Esophagus squamous epithelium (tissue), 5 donors: ENCODE measurements around the gene RASGRF2. TPM values are rescaled to one million over a fixed set of nuclear protein-coding genes. Genes with fewer than 3 reads are reported as not detected.
A peak's percentile ranks its signal among the peaks of the same experiment; 100 is the strongest.

ENCODE experiments used
- DNase-seq: peaks from one replicate; lab custom pipeline; 2025; lab: John Stamatoyannopoulos, UW
- H3K27ac ChIP-seq, 4 donors: fragments of 200-600 bp; sonication (generic); one replicate each; pipeline ENCODE4 v1.5.1; 2016 to 2019; ENCODE audit warnings: mild to moderate bottlenecking in 1 of 4
- H3K27me3 ChIP-seq, 4 donors: fragments of 200-600 bp; sonication (generic); 1 replicate in 3 of 4; 2 replicates in 1 of 4; pipeline versions ENCODE4 v1.5.1 to v1.6.0; 2017 to 2021; ENCODE audit warnings: antibody characterized with exemption in 1 of 4
- H3K36me3 ChIP-seq, 3 donors: fragments of 200-600 bp; sonication (generic); one replicate each; pipeline ENCODE4 v1.5.1; 2016 to 2019
- H3K4me1 ChIP-seq, 3 donors: fragments of 200-600 bp; sonication (generic); one replicate each; pipeline ENCODE4 v1.5.1; 2017 to 2019
- H3K4me3 ChIP-seq, 4 donors: fragments of 200-600 bp; sonication (generic); 1 replicate in 3 of 4; 2 replicates in 1 of 4; pipeline ENCODE4 v1.5.1; 2016 to 2019; ENCODE audit warnings: mild to moderate bottlenecking in 2 of 4, moderate library complexity in 1 of 4
- H3K9me3 ChIP-seq, 3 donors: fragments of 200-600 bp; sonication (generic); one replicate each; pipeline ENCODE4 v1.5.1; 2016 to 2019
- POLR2A ChIP-seq, 4 donors: fragments of 450-650 bp; IDR thresholded peaks; one replicate each; pipeline ENCODE4 v1.6.1; 2017; ENCODE audit warnings: antibody characterized with exemption in 4 of 4, mild to moderate bottlenecking in 4 of 4, moderate library complexity in 3 of 4
- WGBS, 2 donors: methylation state at CpG; one replicate each; pipeline ENCODE4 v1.1.5; 2018; 5-methylcytosine and 5-hydroxymethylcytosine counted together
- intact Hi-C: fragments of 100-400 bp; cut with DNase I; formaldehyde crosslinking; loops from one replicate; pipeline ENCODE4 v1.15.0; 2022
- total RNA-seq, 4 donors: library from RNA; depleted of rRNA; stranded (reverse); fragments of >200 nt; gene quantifications; one replicate each; pipeline ENCODE4 v1.1.0, GENCODE V29; 2016
- TF ChIP-seq, protein P1 (sequence below), 6 experiments: fragments of 450-650 bp in 4 of 6; fragments of 200-600 bp in 2 of 6; sonication (generic) in 2 of 6; IDR thresholded peaks; one replicate each; pipeline ENCODE4 v1.5.1; 2016 to 2019; ENCODE audit warnings: antibody characterized with exemption in 6 of 6, mild to moderate bottlenecking in 4 of 6, moderate library complexity in 4 of 6
- donor health status: DM: yes; HTN: yes; CAD: no.

The RASGRF2 gene
- total RNA-seq, 4 donors from 2014 or later = 0.49 to 3.2 (median 0.62) TPM

DNA sequence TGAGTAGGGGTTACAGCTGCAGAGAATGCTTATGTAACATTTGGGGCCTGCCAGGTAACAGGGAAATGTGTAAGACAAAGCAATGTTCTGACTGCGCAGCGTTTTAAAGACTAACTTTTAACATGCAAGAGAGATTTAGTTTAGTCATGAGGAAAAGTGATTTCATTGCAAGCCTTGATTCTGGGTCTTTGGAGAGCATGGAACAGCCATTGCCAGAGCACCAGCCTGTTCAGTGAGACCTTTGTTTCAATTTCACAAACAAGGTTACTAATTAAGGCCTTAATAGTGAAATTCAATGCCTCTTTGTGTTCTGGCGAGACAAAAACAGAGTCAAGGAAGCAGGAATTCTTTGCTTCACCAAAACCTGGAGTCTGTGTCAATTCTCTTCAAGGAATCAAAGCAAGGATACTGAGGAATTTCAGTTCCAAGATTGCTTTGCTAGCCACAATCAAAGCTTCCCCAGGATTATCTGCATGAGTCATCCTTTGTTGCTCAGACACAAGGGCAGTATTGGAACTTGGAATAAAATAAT is 287.3 kb downstream of the RASGRF2 start:
- Histone ChIP-seq H3K36me3 (no peaks in the 10 kb centered on the region), H3K9me3 (no peaks in the 10 kb centered on the region), H3K4me3 (no peak overlapping the region), H3K27ac (peak overlapping the region in 2 of 4 donors; percentile 22 to 29), H3K27me3 (no peaks in the 10 kb centered on the region), H3K4me1 (peaks cover 0 to 38% (median 19%) of the 10 kb centered on the region in 3 donors)
- TF ChIP-seq POLR2A (IDR thresholded peaks at IDR 0.05) = no peak
- TF ChIP-seq, protein P1, sequence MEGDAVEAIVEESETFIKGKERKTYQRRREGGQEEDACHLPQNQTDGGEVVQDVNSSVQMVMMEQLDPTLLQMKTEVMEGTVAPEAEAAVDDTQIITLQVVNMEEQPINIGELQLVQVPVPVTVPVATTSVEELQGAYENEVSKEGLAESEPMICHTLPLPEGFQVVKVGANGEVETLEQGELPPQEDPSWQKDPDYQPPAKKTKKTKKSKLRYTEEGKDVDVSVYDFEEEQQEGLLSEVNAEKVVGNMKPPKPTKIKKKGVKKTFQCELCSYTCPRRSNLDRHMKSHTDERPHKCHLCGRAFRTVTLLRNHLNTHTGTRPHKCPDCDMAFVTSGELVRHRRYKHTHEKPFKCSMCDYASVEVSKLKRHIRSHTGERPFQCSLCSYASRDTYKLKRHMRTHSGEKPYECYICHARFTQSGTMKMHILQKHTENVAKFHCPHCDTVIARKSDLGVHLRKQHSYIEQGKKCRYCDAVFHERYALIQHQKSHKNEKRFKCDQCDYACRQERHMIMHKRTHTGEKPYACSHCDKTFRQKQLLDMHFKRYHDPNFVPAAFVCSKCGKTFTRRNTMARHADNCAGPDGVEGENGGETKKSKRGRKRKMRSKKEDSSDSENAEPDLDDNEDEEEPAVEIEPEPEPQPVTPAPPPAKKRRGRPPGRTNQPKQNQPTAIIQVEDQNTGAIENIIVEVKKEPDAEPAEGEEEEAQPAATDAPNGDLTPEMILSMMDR (IDR thresholded peaks at IDR 0.05) = no peak
- intact Hi-C loops = no loop called here
- DNase-seq = no peak
- 36 to 59% methylated on average over 3 of the region's 3 CpGs for WGBS, 2 donors

DNA sequence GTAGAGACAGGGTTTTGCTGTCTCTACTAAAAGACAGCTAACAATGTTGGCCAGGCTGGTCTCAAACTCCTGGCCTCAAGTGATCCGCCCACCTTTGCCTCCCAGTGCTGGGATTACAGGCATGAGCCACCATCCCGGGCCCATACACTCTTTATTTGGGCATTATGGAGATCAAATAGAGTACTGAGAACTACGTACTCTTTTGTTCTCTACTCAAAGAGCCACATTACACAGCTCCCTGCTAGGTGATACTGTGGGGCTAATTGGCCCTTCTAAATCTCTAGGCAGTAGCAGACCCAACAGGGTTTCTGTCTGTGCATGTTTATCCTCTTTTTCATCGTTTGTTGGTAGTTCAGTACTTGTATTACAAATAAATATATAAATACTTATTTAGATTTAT is 289.1 kb downstream of the RASGRF2 start:
- 78 to 86% methylated on average over 3 to 4 of the region's 4 CpGs for WGBS, 2 donors
- Histone ChIP-seq H3K4me3 (no peak overlapping the region), H3K4me1 (peaks cover 0 to 46% (median 22%) of the 10 kb centered on the region in 3 donors), H3K27ac (no peak overlapping the region), H3K27me3 (no peaks in the 10 kb centered on the region), H3K36me3 (no peaks in the 10 kb centered on the region), H3K9me3 (no peaks in the 10 kb centered on the region)
- intact Hi-C loops = no loop called here
- TF ChIP-seq POLR2A (IDR thresholded peaks at IDR 0.05) = no peak
- TF ChIP-seq, protein P1 (IDR thresholded peaks at IDR 0.05) = no peak
- DNase-seq = no peak

GRCh38 chr5:81250004-81250403 is 289.8 kb downstream of the RASGRF2 start:
- no peaks in the 10 kb centered on the region for H3K9me3 ChIP-seq
- WGBS, 2 donors = 100% methylated on average over 1 of the region's 1 CpG
- H3K27ac ChIP-seq = no peak overlapping the region
- no peak for TF ChIP-seq POLR2A (IDR thresholded peaks at IDR 0.05)
- TF ChIP-seq, protein P1 (IDR thresholded peaks at IDR 0.05) = no peak
- no peaks in the 10 kb centered on the region for H3K36me3 ChIP-seq
- no peak for DNase-seq
- H3K4me3 ChIP-seq = no peak overlapping the region
- H3K4me1 ChIP-seq = peaks cover 0 to 43% (median 22%) of the 10 kb centered on the region in 3 donors
- intact Hi-C loops = no loop called here
- no peaks in the 10 kb centered on the region for H3K27me3 ChIP-seq

DNA sequence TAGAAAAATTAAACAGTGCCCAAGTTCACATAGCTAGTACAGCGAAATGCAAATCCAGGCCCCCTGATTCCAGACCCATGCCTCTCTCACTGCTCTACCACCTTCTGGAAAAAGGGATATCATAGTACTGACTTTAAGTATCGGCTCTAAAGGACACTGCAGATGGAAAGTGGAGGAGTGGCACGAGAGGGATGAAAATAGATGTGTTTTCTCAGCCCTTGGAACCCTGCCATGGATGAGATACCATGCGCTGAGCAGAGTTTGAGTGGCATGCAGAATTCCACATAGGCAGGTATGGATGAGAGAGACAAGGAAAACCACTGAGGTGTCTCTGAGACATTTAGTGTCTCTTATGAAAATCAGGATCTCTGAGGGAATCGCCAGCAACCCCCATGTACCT is 291.8 kb downstream of the RASGRF2 start:
- no peaks in the 10 kb centered on the region for H3K36me3 ChIP-seq
- TF ChIP-seq POLR2A (IDR thresholded peaks at IDR 0.05) = no peak
- TF ChIP-seq, protein P1 (IDR thresholded peaks at IDR 0.05) = no peak
- DNase-seq = no peak
- H3K9me3 ChIP-seq = no peaks in the 10 kb centered on the region
- no peaks in the 10 kb centered on the region for H3K27me3 ChIP-seq
- intact Hi-C loops = no loop called here
- 67 to 91% methylated on average over 5 of the region's 5 CpGs for WGBS, 2 donors
- no peak overlapping the region for H3K27ac ChIP-seq
- peaks cover 0 to 23% (median 13%) of the 10 kb centered on the region in 3 donors for H3K4me1 ChIP-seq
- H3K4me3 ChIP-seq = no peak overlapping the region

GRCh38 chr5:81252904-81253303 is 292.7 kb downstream of the RASGRF2 start:
- TF ChIP-seq, protein P1 (IDR thresholded peaks at IDR 0.05) = no peak
- TF ChIP-seq POLR2A (IDR thresholded peaks at IDR 0.05) = no peak
- Histone ChIP-seq H3K27ac (no peak overlapping the region), H3K27me3 (no peaks in the 10 kb centered on the region), H3K36me3 (no peaks in the 10 kb centered on the region), H3K4me1 (peaks cover 0 to 14% (median 5%) of the 10 kb centered on the region in 3 donors), H3K9me3 (no peaks in the 10 kb centered on the region), H3K4me3 (no peak overlapping the region)
- WGBS, 2 donors = 82 to 92% methylated on average over 1 of the region's 1 CpG
- no peak for DNase-seq
- intact Hi-C loops = no loop called here
